ENCODE data around the gene POLQ.
"Not testable (repeated sequence)": the region's sequence is repeated elsewhere in the genome, so short reads cannot be mapped to it uniquely, and the experiment has no call there.

POLQ gene

DNA sequence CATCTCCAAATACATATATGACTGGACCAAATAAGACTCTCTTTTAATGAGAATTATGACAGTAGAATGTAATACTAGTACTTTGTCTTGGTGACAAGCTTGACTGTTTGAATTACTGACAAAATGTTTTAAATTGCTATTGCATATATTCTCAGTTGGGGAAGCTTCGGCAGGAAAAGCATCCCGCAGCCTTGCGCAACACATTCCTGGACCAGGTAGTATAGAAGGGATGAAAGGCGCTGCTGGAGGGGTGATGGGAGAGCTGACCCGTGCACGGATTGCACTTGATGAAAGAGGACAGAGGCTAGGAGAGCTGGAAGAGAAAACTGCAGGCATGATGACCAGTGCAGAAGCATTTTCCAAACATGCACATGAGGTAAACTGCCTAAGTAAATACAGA, 127.6 kb downstream of the POLQ start:
- no peak for DNase-seq

DNA sequence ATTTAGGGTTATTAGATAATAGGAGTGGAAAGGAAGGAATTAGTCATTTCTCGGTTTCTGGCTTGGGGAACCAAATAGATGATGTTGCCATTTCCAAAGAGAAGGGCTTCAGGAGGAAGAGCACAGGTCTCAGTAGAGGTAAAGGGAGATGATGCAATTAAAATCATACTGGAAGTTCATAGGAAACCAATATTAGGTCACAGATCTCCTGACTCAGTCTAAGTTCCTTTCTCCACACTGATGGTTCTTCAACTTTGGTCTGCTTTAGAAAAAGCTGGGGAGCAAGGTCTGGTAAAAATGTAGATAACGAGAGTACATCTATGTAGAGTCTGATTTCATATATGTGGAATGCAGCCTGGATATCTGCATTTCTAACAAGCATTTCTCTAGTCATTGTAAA, 130.9 kb downstream of the POLQ start:
- no peak for DNase-seq

DNA sequence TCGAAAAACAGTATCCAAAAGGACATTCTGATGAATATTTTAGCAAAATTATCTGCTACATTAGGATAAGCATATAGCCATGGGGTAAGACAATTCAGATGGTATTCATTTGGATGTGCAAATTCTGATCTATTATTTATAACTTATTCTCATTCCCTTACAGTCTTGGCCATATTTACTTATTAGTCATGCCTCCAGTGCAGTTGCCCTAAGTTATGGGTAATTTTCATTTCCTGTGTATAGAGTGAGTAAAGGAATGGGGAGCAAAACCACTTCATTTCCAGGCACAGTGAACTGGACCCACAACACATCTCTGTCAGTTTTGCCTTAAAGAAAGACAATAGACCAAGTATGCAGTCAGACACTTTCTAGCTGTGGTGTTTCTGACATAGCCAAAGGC, 134.3 kb downstream of the POLQ start:
- no peak for DNase-seq

DNA sequence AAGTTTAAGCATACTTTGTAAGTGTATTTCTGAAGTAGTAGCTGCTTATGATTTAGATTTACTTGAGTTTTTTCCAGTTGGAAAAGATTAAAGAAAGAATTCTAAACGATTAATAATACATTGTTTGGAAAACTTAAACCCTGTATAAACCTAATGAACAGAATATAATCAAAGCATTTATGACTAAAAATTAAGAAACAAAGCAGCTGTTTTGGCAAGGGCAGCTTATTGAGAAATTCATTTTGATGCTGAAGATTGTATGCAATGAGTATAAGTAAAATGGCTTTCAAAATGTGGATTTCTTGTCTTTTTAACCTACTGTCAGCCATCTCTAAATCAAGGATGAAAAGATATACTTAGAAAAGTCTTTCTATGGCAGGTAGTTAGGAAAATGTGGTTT, 140.2 kb downstream of the POLQ start:
- no peak for DNase-seq

DNA sequence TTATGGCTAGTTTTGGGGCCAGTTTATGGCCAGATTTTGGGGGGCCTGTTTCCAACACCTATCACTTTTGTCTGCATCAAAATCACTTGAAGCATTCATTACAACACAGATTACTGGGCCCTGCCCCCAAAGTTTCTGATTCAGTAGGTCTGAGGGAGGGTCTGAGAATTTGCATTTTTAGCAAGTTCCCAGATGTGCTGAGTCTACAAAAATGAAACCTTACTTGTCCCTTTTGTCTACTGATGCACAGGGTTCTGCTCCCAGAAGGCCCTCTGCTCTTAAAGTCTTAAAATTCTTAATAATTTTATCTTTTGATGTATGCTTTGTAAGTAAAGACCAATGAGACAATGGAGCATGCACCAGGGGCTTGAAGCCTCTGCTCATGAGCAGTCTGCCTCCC, 146.0 kb downstream of the POLQ start:
- DNase-seq = no peak

DNA sequence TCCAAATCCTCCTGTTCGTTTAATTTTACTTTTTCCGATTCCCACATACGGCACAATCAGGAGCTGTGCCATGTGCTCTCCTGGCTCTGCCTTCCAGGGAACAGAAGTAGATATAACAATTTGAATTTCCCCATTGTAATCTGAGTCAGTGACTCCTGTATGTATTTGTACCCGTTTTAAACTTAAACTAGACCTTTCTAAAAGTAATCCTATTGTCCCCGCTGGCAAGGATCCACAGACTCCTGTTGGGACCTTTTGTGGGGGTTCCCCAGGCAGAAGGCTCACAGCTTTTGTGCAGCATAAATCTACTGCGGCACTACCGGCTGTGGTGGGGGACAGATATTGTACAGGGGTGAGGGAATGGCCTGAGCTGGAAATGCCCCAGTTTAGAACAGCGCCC, 147.7 kb downstream of the POLQ start:
- DNase-seq = not testable (repeated sequence)

DNA sequence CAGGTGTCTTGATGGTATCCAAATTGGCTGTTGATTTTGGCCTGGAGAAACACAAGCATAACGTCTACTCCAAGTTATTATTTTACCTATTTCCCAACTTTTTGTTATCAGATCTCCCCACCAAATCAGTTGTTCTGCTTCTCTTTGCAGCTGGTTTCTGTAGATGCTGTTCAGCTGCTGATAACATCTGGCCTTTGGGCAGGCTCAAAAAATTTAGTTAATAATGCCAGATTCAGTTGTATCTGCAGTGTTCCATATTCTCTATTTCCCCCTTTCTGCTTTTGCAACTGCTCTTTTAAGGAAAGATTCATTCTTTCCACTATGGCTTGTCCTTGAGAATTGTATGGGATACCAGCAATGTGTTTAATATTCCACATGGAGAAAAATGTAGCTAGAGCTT, 149.8 kb downstream of the POLQ start:
- not testable (repeated sequence) for DNase-seq

DNA sequence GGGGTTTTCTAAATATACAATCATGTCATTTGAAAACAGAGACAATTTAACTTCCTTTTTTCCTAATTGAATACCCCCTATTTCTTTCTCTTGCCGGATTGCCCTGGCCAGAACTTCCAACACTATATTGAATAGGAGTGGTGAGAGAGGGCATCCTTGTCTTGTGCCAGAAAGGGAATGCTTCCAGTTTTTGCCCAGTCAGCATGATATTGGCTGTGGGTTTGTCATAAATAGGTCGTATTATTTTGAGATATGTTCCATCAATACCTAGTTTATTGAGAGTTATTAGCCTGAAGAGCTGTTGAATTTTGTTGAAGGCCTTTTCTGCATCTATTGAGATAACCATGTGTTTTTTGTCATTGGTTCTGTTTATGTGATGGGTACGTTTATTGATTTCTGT, 157.5 kb downstream of the POLQ start:
- not testable (repeated sequence) for DNase-seq
